Esophagus muscularis mucosa (tissue), 3 donors: ENCODE data around the gene ZNF683.

Experiments used
- CTCF ChIP-seq, 3 experiments: fragments of 200-600 bp in 2 of 3; fragments of 450-650 bp in 1 of 3; sonication (generic) in 2 of 3; IDR thresholded peaks; one replicate each; pipeline ENCODE4 v1.5.1; 2017 to 2019; ENCODE audit warnings: antibody characterized with exemption in 3 of 3, mild to moderate bottlenecking in 2 of 3, moderate library complexity in 1 of 3
- EP300 ChIP-seq: sonication (generic); formaldehyde crosslinking; IDR thresholded peaks from one replicate; pipeline ENCODE4 v1.6.1; 2017; ENCODE audit warnings: antibody characterized with exemption

GRCh38 chr1:26338670-26339069, 33.9 kb downstream of the ZNF683 start:
- TF ChIP-seq CTCF (IDR thresholded peaks at IDR 0.05) (no peak), EP300 (no peak)
